Natural killer cell treated with Interleukin-12 subunit alpha and Interleukin-12 subunit beta and Interleukin-15 and Interleukin-18, amount 100 ng/mL, for 72 hours (primary cell): ENCODE data around the gene KBTBD8. TPM values are rescaled to one million over a fixed set of nuclear protein-coding genes. Genes with fewer than 3 reads are reported as not detected.

Source experiments
- ATAC-seq, 2 donors: fragments of 150-1000 bp; cut with Tn5 transposase in 1 of 2; sonication (Bioruptor Pico), chemical (Tn5 transposase) in 1 of 2; 2 replicates each; pipeline ENCODE4 v1.10.0; 2021
- DNase-seq: peaks from one replicate; pipeline ENCODE4 v3.0.0; 2022; ENCODE audit warnings: low spot score
- H3K27ac Mint-ChIP-seq, 2 donors: 1 replicate in 1 of 2; 2 replicates in 1 of 2; pipeline ENCODE4 v1.8.0; 2022; ENCODE audit warnings: mixed read lengths in 2 of 2, mild to moderate bottlenecking in 1 of 2, moderate library complexity in 1 of 2
- H3K27me3 Mint-ChIP-seq, 2 donors: 1 replicate in 1 of 2; 2 replicates in 1 of 2; pipeline ENCODE4 v1.8.0; 2022; ENCODE audit warnings: mixed read lengths in 2 of 2
- H3K36me3 Mint-ChIP-seq: one replicate; pipeline ENCODE4 v1.8.0; 2022; ENCODE audit warnings: mixed read lengths
- H3K4me1 Mint-ChIP-seq, 2 donors: 1 replicate in 1 of 2; 2 replicates in 1 of 2; pipeline ENCODE4 v1.8.0; 2022; ENCODE audit warnings: low read depth in 2 of 2, mixed read lengths in 2 of 2, mild to moderate bottlenecking in 1 of 2
- H3K4me3 Mint-ChIP-seq: one replicate; pipeline ENCODE4 v1.8.0; 2022; ENCODE audit warnings: mixed read lengths
- H3K9me3 Mint-ChIP-seq: 2 replicates; pipeline ENCODE4 v1.8.0; 2022; ENCODE audit warnings: mixed read lengths
- total RNA-seq, 2 donors: library from RNA; stranded (reverse); gene quantifications; one replicate each; pipeline ENCODE4 v1.2.3, GENCODE V29; 2022

Gene KBTBD8
- total RNA-seq, 2 donors from 2014 or later = 16.0 to 24.5 TPM

GRCh38 chr3:66986406-66986805 is 11.7 kb upstream of the KBTBD8 start:
- Mint-ChIP-seq H3K27me3 (peaks cover 8 to 12% of the 10 kb centered on the region in 2 donors), H3K36me3 (no peaks in the 10 kb centered on the region), H3K4me1 (no peaks in the 10 kb centered on the region), H3K9me3 (no peaks in the 10 kb centered on the region), H3K4me3 (no peak overlapping the region), H3K27ac (no peak overlapping the region)
- DNase-seq (no peak), ATAC-seq (no peak)

- Mint-ChIP-seq H3K9me3 (no peaks in the 10 kb centered on the region), H3K27ac (no peak overlapping the region), H3K36me3 (no peaks in the 10 kb centered on the region), H3K27me3 (peaks cover 16 to 26% of the 10 kb centered on the region in 2 donors), H3K4me3 (no peak overlapping the region), H3K4me1 (no peaks in the 10 kb centered on the region)
- DNase-seq (no peak), ATAC-seq (no peak)
Measured at GRCh38 chr3:66989241-66989640, 8.9 kb upstream of the KBTBD8 start.

GRCh38 chr3:66989860-66990696 is 8.0 kb upstream of the KBTBD8 start:
- ATAC-seq = no peak
- H3K36me3 Mint-ChIP-seq = no peaks in the 10 kb centered on the region

GRCh38 chr3:66991459-66991858 is 6.6 kb upstream of the KBTBD8 start:
- Mint-ChIP-seq H3K4me3 (no peak overlapping the region), H3K27ac (no peak overlapping the region), H3K9me3 (no peaks in the 10 kb centered on the region), H3K36me3 (no peaks in the 10 kb centered on the region), H3K27me3 (peaks cover 19 to 29% of the 10 kb centered on the region in 2 donors), H3K4me1 (no peaks in the 10 kb centered on the region)
- ATAC-seq (no peak), DNase-seq (no peak)

More at GRCh38 chr3:66989860-66990696, 8.0 kb upstream of the KBTBD8 start:
- H3K27me3 Mint-ChIP-seq = peaks cover 19 to 29% of the 10 kb centered on the region in 2 donors
- H3K4me3 Mint-ChIP-seq = no peak overlapping the region
- H3K4me1 Mint-ChIP-seq = no peaks in the 10 kb centered on the region
- no peak overlapping the region for H3K27ac Mint-ChIP-seq
- DNase-seq = no peak
- H3K9me3 Mint-ChIP-seq = no peaks in the 10 kb centered on the region

- H3K27me3 Mint-ChIP-seq = peaks cover 19 to 29% of the 10 kb centered on the region in 2 donors
- no peak overlapping the region for H3K27ac Mint-ChIP-seq
- DNase-seq (no peak), ATAC-seq (no peak)
- H3K36me3 Mint-ChIP-seq = no peaks in the 10 kb centered on the region
- no peak overlapping the region for H3K4me3 Mint-ChIP-seq
- peaks cover 7% of the 10 kb centered on the region in 2 donors for H3K4me1 Mint-ChIP-seq
- H3K9me3 Mint-ChIP-seq = no peaks in the 10 kb centered on the region
Measured at GRCh38 chr3:66993082-66993481, 5.0 kb upstream of the KBTBD8 start.

GRCh38 chr3:66994588-66994987 is 3.5 kb upstream of the KBTBD8 start:
- ATAC-seq = no peak
- peaks cover 15% of the 10 kb centered on the region in 2 donors for H3K4me1 Mint-ChIP-seq
- DNase-seq = no peak

DNA sequence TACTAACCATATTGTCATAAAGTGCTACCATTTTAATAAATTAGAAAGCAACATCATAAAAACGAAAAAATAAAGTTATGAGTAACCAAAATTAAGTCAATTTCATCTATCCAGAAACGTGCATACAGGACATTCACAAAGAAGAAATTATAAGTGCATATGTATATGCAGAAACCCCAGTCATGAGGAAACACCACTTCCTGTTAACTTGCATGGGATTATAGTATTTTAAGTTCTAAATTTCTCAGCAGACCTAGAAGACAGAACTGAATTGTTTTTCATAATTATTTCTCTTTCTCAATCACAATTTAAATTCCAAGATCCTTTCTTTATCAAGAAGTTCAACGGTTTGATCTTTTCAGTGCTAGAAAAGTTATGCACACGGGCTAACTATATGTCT is 1.4 kb upstream of the KBTBD8 start:
- H3K27ac Mint-ChIP-seq = no peak overlapping the region
- no peak overlapping the region for H3K4me3 Mint-ChIP-seq
- peaks cover 6% of the 10 kb centered on the region for H3K36me3 Mint-ChIP-seq
- H3K27me3 Mint-ChIP-seq = peaks cover 14 to 29% of the 10 kb centered on the region in 2 donors
- no peaks in the 10 kb centered on the region for H3K9me3 Mint-ChIP-seq
- ATAC-seq = no peak
- peaks cover 20 to 22% of the 10 kb centered on the region in 2 donors for H3K4me1 Mint-ChIP-seq
- DNase-seq = no peak

More at GRCh38 chr3:66994588-66994987, 3.5 kb upstream of the KBTBD8 start:
- Mint-ChIP-seq H3K4me3 (no peak overlapping the region), H3K27me3 (peaks cover 19 to 29% of the 10 kb centered on the region in 2 donors), H3K9me3 (no peaks in the 10 kb centered on the region), H3K27ac (no peak overlapping the region), H3K36me3 (no peaks in the 10 kb centered on the region)

DNA sequence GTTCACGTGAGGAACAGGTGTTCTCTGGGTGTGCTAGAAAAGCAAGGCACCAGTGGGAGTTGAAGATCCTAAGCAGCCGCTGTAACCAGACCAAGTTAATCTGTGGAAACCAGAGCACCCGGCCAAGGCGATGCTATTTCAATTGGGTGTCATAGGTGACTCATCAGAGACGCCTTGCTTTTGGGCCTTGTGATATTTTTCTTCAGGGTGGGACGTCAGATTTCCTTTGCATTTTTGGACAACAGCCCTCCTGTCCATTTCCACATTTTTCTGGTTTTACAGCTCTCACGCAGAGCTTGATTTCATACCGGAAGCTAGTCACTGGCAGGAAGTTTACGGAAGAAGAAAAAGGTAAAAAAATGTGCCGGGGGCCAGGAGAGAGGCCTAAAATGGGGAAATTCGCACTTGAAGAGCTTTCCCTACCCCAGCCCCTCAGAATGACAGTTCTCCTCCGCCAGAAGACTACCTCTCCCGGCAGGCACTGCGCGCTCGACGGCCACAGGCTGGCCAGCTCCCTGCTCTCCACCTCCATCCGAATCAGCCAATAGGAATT is 471 bp upstream of the KBTBD8 start:
- peak overlapping the region; percentile 93 for H3K4me3 Mint-ChIP-seq
- H3K4me1 Mint-ChIP-seq = peaks cover 20 to 22% of the 10 kb centered on the region in 2 donors
- ATAC-seq = no peak
- peaks cover 8 to 24% of the 10 kb centered on the region in 2 donors for H3K27me3 Mint-ChIP-seq
- no peak for DNase-seq
- H3K36me3 Mint-ChIP-seq = peaks cover 6% of the 10 kb centered on the region
- no peaks in the 10 kb centered on the region for H3K9me3 Mint-ChIP-seq
- H3K27ac Mint-ChIP-seq = peak overlapping the region; percentile 80 to 83

GRCh38 chr3:66998904-66999235 is 763 bp downstream of the KBTBD8 start:
- Mint-ChIP-seq H3K27me3 (peaks cover 3 to 12% of the 10 kb centered on the region in 2 donors), H3K36me3 (peaks cover 15% of the 10 kb centered on the region)

GRCh38 chr3:67000009-67000408 is 1.9 kb downstream of the KBTBD8 start:
- Mint-ChIP-seq H3K4me3 (no peak overlapping the region), H3K9me3 (no peaks in the 10 kb centered on the region), H3K27ac (no peak overlapping the region), H3K4me1 (peaks cover 26 to 31% of the 10 kb centered on the region in 2 donors), H3K27me3 (peaks cover 0 to under 1% of the 10 kb centered on the region in 2 donors), H3K36me3 (peaks cover 20% of the 10 kb centered on the region)
- ATAC-seq = no peak
- DNase-seq = no peak

More at GRCh38 chr3:66998904-66999235, 763 bp downstream of the KBTBD8 start:
- peak overlapping the region; percentile 93 for H3K4me3 Mint-ChIP-seq
- DNase-seq = no peak
- peak overlapping the region; percentile 80 to 83 for H3K27ac Mint-ChIP-seq
- H3K9me3 Mint-ChIP-seq = no peaks in the 10 kb centered on the region
- peaks cover 22 to 27% of the 10 kb centered on the region in 2 donors for H3K4me1 Mint-ChIP-seq
- no peak for ATAC-seq

GRCh38 chr3:67001086-67001861 is 3.2 kb downstream of the KBTBD8 start:
- DNase-seq (no peak), ATAC-seq (no peak)
- peaks cover 37 to 39% of the 10 kb centered on the region in 2 donors for H3K4me1 Mint-ChIP-seq
- H3K27ac Mint-ChIP-seq = no peak overlapping the region
- no peak overlapping the region for H3K4me3 Mint-ChIP-seq
- peaks cover 20% of the 10 kb centered on the region for H3K36me3 Mint-ChIP-seq
- H3K9me3 Mint-ChIP-seq = no peaks in the 10 kb centered on the region
- no peaks in the 10 kb centered on the region for H3K27me3 Mint-ChIP-seq

GRCh38 chr3:67005974-67006373 is 7.9 kb downstream of the KBTBD8 start:
- Mint-ChIP-seq H3K4me1 (peaks cover 22 to 24% of the 10 kb centered on the region in 2 donors), H3K9me3 (no peaks in the 10 kb centered on the region), H3K4me3 (no peak overlapping the region), H3K36me3 (peaks cover 37% of the 10 kb centered on the region), H3K27me3 (no peaks in the 10 kb centered on the region), H3K27ac (no peak overlapping the region)
- DNase-seq (no peak), ATAC-seq (no peak)

DNA sequence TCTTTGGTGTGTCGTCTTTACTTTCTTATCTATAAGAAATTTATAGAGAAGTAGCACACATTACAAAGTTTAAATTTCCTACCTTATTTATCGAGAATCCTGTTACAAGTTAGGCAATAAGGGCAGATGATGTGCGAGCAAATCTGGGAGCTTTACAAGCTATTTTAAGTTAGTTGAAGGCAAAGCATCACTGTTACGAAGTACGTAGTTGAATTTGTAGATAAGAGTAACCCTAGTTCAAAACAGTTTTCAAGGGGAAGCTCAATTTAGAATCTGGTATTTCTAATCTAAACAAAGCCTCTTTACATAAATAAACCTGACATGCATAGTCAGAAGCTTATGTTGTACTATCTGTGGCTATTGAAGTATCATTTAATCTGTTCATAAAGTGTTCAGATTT is 8.4 kb downstream of the KBTBD8 start:
- Mint-ChIP-seq H3K36me3 (peaks cover 36% of the 10 kb centered on the region), H3K4me1 (peaks cover 17 to 21% of the 10 kb centered on the region in 2 donors), H3K4me3 (no peak overlapping the region), H3K9me3 (no peaks in the 10 kb centered on the region), H3K27ac (no peak overlapping the region), H3K27me3 (no peaks in the 10 kb centered on the region)
- DNase-seq = no peak
- no peak for ATAC-seq

DNA sequence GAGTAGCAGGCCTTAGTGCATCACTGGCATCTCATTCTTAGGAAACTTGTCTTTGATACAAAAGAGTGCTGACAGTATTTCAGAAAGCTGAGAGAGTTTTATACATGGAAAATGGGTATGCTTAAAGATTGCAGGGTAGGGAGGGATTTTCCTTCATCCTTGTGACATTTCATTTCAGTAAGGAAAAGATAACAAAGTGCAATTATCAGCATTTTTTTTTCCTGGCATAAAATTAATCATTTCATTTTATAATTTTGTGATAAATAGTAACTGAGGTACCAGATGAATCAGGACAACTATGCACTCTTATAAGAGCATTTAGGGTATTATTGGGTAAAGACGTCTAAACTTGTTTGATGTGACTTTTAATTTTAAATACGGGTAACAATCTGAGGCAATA is 10.3 kb downstream of the KBTBD8 start:
- no peak overlapping the region for H3K4me3 Mint-ChIP-seq
- H3K27me3 Mint-ChIP-seq = no peaks in the 10 kb centered on the region
- peaks cover 15% of the 10 kb centered on the region in 2 donors for H3K4me1 Mint-ChIP-seq
- DNase-seq (no peak), ATAC-seq (no peak)
- no peaks in the 10 kb centered on the region for H3K9me3 Mint-ChIP-seq
- peaks cover 38% of the 10 kb centered on the region for H3K36me3 Mint-ChIP-seq
- no peak overlapping the region for H3K27ac Mint-ChIP-seq
